ENCODE data around the gene DCUN1D3. TPM values are rescaled to one million over a fixed set of nuclear protein-coding genes. Genes with fewer than 3 reads are reported as not detected.
A peak's percentile ranks its signal among the peaks of the same experiment; 100 is the strongest.

Gene DCUN1D3
- total RNA-seq, 2 experiments from 2014 or later, result 3.1 to 4.5 TPM

GRCh38 chr16:20944861-20945574, 44.9 kb upstream of the DCUN1D3 start:
- H3K9me3 ChIP-seq (ENCODE audit: low read length), result no peaks in the 10 kb centered on the region
- no peaks in the 10 kb centered on the region for H3K9me2 ChIP-seq (ENCODE audit: insufficient read depth, low read length)
- intact Hi-C loops (cut with micrococcal nuclease; ENCODE audit: unreplicated experiment), result loop anchor here (1.0 kb wide), 1 partner anchor 95 kb away; no protein-coding TSS in a partner anchor
- no TSS peak for BruUV-seq (replicated peaks)
- TF ChIP-seq CTCF (conservative IDR thresholded peaks at IDR 0.05; ENCODE audit: low read length) (peak; percentile 65), EZH2phosphoT487 (IDR thresholded peaks at IDR 0.05; ENCODE audit: borderline replicate concordance, low read depth, low read length) (no peak)
- no peak overlapping the region for H3K4me2 ChIP-seq (ENCODE audit: low read length)
- no peak overlapping the region for H2AFZ ChIP-seq (ENCODE audit: low read length)
- no peak overlapping the region for H3K4me3 ChIP-seq (ENCODE audit: low read depth, low read length, poor library complexity, severe bottlenecking)
- ChIA-PET CTCF (ENCODE audit: unreplicated experiment) (no interaction called here), POLR2A (no interaction called here)
- H3K4me1 ChIP-seq (ENCODE audit: insufficient read depth, low read length, poor library complexity, severe bottlenecking), result no peaks in the 10 kb centered on the region
- H3K27ac ChIP-seq (ENCODE audit: low read depth, low read length, poor library complexity, severe bottlenecking), result no peak overlapping the region
- no peaks in the 10 kb centered on the region for H3K79me2 ChIP-seq (ENCODE audit: insufficient read depth, low read depth, low read length)
- DNase-seq (ENCODE audit: low spot score), result peak; percentile 29
- H4K20me1 ChIP-seq (ENCODE audit: insufficient read depth, low read length), result no peaks in the 10 kb centered on the region
- H3K36me3 ChIP-seq (ENCODE audit: insufficient read depth, low read length), result no peaks in the 10 kb centered on the region

DNA sequence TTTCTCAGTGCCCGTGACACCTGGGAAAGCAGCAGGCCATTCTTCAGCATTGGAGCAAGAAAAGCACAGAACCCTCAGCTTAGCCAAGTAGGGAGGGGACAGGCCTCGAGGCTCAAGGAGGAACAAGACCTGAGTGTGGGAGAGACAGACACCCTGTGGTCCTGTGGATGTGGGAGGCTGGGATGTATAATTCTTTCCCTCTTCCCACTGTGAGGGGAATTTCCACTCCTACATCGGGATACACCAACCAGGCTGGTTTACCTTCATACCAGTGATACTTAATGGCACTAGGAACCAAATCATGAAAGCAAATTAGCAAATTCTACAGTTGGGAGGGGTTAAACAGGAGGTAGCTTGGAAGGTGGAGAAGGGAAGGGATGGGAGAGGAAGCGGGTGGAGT, 42.1 kb upstream of the DCUN1D3 start:
- H3K4me2 ChIP-seq (ENCODE audit: low read length), result no peak overlapping the region
- no TSS peak for BruUV-seq (replicated peaks)
- H3K9me2 ChIP-seq (ENCODE audit: insufficient read depth, low read length), result no peaks in the 10 kb centered on the region
- H2AFZ ChIP-seq (ENCODE audit: low read length), result no peak overlapping the region
- no peak overlapping the region for H3K27ac ChIP-seq (ENCODE audit: low read depth, low read length, poor library complexity, severe bottlenecking)
- no peak overlapping the region for H3K4me3 ChIP-seq (ENCODE audit: low read depth, low read length, poor library complexity, severe bottlenecking)
- no peaks in the 10 kb centered on the region for H3K79me2 ChIP-seq (ENCODE audit: insufficient read depth, low read depth, low read length)
- H4K20me1 ChIP-seq (ENCODE audit: insufficient read depth, low read length), result no peaks in the 10 kb centered on the region
- no peaks in the 10 kb centered on the region for H3K36me3 ChIP-seq (ENCODE audit: insufficient read depth, low read length)
- no peaks in the 10 kb centered on the region for H3K4me1 ChIP-seq (ENCODE audit: insufficient read depth, low read length, poor library complexity, severe bottlenecking)
- POLR2A ChIA-PET, result interaction anchor here (0.7 to 0.8 kb wide), 2 partner anchors 23 to 48 kb away, joined by 3 to 4 read pairs; no protein-coding TSS in a partner anchor
- CTCF ChIA-PET (ENCODE audit: unreplicated experiment), result no interaction called here
- intact Hi-C loops (cut with micrococcal nuclease; ENCODE audit: unreplicated experiment), result no loop called here
- no peak for DNase-seq (ENCODE audit: low spot score)
- TF ChIP-seq CTCF (conservative IDR thresholded peaks at IDR 0.05; ENCODE audit: low read length) (no peak), EZH2phosphoT487 (IDR thresholded peaks at IDR 0.05; ENCODE audit: borderline replicate concordance, low read depth, low read length) (no peak)
- no peaks in the 10 kb centered on the region for H3K9me3 ChIP-seq (ENCODE audit: low read length)

- H3K4me3 ChIP-seq (ENCODE audit: low read depth, low read length, poor library complexity, severe bottlenecking), result no peak overlapping the region
- no peak for DNase-seq (ENCODE audit: low spot score)
- H3K36me3 ChIP-seq (ENCODE audit: insufficient read depth, low read length), result no peaks in the 10 kb centered on the region
- POLR2A ChIA-PET, result interaction anchor here (0.8 kb wide), 1 partner anchor 22 kb away, joined by 3 read pairs; no protein-coding TSS in a partner anchor
- TF ChIP-seq CTCF (conservative IDR thresholded peaks at IDR 0.05; ENCODE audit: low read length) (no peak), EZH2phosphoT487 (IDR thresholded peaks at IDR 0.05; ENCODE audit: borderline replicate concordance, low read depth, low read length) (no peak)
- no peak overlapping the region for H3K4me2 ChIP-seq (ENCODE audit: low read length)
- no TSS peak for BruUV-seq (replicated peaks)
- H2AFZ ChIP-seq (ENCODE audit: low read length), result no peak overlapping the region
- no peaks in the 10 kb centered on the region for H3K9me2 ChIP-seq (ENCODE audit: insufficient read depth, low read length)
- H3K27ac ChIP-seq (ENCODE audit: low read depth, low read length, poor library complexity, severe bottlenecking), result no peak overlapping the region
- H3K79me2 ChIP-seq (ENCODE audit: insufficient read depth, low read depth, low read length), result no peaks in the 10 kb centered on the region
- H4K20me1 ChIP-seq (ENCODE audit: insufficient read depth, low read length), result no peaks in the 10 kb centered on the region
- H3K4me1 ChIP-seq (ENCODE audit: insufficient read depth, low read length, poor library complexity, severe bottlenecking), result no peaks in the 10 kb centered on the region
- H3K9me3 ChIP-seq (ENCODE audit: low read length), result no peaks in the 10 kb centered on the region
- intact Hi-C loops (cut with micrococcal nuclease; ENCODE audit: unreplicated experiment), result no loop called here
- CTCF ChIA-PET (ENCODE audit: unreplicated experiment), result no interaction called here
These were observed 41.4 kb upstream of the DCUN1D3 start for GRCh38 chr16:20941636-20941926.
